HG03378 (cell line): Measurements from ENCODE around the gene SLC16A5.
"Not testable (repeated sequence)": the region's sequence is repeated elsewhere in the genome, so short reads cannot be mapped to it uniquely, and the experiment has no call there.

Experiments used
- ATAC-seq: cut with Tn5 transposase; IDR thresholded peaks from one replicate; pipeline ENCODE4 v1.9.1; 2021; ENCODE audit warnings: mild to moderate bottlenecking, moderate library complexity; ENCODE audit not compliant: unreplicated experiment

SLC16A5 gene

GRCh38 chr17:75131278-75132017 lies 43.7 kb downstream of the SLC16A5 start, which contains the start of gene NT5C:
Gene NT5C (minus strand): TSS chr17:75131742. CDS start chr17:75131707, 35 bp downstream.
- peak; percentile 57 for ATAC-seq

DNA sequence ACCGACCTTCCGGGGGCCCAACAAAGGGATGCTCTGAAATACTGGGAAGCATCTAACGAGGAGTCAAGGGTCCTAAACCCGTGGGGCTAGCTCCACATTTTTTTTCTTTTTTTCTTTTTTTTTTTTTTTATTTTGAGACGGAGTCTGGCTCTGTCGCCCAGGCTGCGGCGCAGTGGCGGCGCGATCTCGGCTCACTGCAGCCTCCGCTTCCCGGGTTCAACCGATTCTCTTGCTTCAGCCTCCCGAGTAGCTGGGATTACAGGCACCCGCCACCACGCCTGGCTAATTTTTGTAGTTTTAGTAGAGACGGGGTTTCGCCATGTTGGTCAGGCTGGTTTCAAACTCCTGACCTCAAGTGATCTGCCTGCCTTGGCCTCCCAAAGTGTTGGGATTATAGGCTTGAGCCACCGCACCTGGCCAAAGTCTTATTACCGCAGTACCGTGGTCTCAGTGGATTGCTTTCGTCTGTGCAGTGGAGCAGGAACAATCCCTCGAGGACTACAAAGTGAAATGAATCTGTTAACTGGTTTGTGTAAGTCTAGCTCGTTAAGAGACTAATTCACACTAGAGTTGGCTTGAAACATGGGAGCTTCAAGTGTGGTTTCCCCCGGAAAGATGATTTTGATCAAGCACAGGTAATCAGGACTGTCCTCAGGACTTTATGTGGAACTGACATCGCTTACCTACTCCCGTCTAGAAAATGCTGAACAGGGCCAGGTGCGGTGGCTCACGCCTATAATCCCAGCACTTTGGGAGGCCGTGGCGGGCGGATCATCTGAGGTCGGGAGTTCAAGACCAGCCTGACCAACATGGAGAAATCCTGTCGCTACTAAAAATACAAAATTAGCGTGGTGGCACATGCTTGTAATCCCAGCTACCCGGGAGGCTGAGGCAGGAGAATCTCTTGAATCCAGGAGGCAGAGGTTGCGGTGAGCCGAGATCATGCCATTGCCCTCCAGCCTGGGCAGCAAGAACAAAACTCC lies 44.6 kb downstream of the SLC16A5 start:
- not testable (repeated sequence) for ATAC-seq

DNA sequence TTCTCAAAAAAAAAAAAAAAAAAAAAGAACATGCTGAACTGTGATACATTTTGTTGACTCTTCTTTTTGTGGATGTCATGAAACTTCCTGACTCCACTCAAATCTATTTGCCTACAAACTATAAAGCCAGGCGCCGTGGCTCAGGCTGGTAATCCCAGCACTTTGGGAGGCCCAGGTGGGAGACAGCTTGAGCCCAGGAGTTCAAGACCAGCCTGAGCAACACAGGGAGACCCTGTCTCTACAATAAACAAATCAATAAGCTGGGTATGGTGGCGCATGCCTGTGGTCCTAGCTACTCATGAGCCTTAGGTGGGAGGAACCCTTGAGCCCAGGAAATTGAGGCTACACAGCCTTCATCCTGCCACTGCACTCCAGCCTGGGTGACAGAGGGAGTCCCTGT lies 45.2 kb downstream of the SLC16A5 start:
- ATAC-seq = no peak

DNA sequence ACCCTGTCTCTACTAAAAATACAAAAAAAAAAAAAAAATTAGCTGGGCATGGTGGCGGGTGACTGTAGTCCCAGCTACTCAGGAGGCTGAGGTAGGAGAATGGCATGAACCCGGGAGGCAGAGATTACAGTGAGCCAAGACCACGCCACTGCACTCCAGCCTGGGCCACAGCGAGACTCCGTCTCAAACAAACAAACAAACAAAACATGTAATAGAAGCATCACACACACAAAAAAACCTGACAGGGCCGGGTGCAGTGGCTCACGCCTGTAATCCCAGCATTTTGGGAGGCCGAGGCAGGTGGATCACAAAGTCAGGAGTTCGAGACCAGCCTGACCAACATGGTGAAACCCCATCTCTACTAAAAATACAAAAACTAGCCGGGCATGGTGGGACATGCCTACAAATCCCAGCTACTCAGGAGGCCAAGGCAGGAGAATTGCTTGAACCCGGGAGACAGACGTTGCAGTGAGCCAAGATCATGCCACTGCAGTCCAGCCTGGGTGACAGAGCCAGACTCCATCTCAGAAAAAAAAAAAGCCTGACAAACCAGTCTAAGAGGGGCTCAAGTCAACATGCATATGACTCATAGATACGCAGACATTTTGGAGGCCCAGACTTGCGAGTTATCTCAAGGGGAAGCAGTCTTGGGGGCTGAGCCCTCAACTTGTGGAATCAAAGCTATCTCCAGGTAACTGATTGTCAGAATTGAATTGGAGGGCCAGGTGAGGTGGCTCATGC lies 46.0 kb downstream of the SLC16A5 start:
- not testable (repeated sequence) for ATAC-seq

DNA sequence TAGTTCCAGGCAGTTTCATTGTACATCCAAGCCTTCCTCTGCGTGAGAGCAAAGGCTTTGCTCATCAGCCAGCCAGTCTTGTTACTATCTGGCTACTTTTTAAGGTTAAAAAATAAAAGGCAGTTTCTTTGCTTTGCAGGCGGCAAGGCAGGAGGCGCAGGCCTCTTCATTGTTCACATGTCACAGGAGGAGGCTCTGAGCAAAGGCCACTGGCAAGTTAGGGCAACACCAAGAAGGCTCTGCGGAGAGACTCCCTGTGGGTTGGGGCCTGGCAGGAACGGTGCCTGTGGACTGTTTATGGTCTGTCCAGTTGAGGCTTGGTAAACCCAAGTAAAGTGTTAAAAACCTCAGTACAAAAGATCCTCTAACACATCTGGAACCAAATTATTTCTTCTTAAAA lies 47.7 kb downstream of the SLC16A5 start:
- no peak for ATAC-seq

DNA sequence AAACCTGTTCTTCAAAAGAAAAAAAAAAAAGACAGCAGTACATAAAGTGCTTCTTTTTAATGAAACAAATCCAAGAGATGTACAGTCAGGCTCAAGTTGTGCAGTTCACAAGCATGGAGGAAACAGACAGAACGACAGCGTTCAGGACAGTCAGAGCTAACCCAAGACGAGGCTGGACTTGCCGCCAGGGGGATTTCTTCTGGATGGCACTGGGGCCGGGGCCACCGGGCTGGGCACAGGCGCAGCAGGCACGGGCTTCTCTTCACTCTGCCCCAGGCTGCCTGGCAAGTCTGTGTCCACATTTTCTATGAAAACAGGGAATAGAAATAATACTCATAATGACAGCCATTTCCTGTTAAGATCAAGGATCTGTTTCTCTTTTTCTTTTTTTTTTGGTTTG lies 48.2 kb downstream of the SLC16A5 start:
- ATAC-seq = no peak

GRCh38 chr17:75137762-75138161 lies 50.0 kb downstream of the SLC16A5 start:
- not testable (repeated sequence) for ATAC-seq

- no peak for ATAC-seq
Observed at GRCh38 chr17:75138519-75138918, 50.8 kb downstream of the SLC16A5 start.

DNA sequence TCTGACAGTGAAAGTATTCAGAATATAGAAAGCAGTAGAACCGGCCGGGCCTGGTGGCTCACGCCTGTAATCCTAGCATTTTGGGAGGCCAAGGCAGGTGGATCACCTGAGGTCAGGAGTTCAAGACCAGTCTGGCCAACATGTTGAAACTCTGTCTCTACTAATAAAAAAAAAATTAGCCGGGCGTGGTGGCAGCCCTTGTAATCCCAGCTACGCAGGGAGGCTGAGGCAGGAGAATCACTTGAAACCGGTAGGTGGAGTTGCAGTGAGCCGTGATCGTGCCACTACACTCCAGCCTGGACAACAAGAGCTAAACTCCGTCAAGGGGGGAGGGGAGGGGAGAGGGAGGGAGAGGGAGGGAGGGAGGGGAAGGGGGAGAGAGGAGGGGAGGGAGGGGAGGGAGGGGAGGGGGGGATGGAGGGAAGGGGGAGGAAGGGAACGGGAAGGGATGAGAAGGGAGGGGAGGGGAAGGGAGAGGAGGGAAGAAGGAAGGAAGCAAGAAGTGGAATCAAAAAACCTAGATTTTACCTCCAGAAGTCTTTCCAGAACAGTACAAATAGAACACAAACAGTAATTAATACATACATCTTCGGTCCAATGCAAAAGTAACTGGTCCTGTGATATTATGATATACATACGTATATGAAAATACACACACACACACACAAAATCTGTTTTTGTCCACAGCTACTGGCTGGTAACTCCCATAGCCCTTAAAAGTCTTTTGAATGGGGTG lies 54.6 kb downstream of the SLC16A5 start:
- no peak for ATAC-seq

- no peak for ATAC-seq
Observed at GRCh38 chr17:75144816-75145512, 57.2 kb downstream of the SLC16A5 start.

DNA sequence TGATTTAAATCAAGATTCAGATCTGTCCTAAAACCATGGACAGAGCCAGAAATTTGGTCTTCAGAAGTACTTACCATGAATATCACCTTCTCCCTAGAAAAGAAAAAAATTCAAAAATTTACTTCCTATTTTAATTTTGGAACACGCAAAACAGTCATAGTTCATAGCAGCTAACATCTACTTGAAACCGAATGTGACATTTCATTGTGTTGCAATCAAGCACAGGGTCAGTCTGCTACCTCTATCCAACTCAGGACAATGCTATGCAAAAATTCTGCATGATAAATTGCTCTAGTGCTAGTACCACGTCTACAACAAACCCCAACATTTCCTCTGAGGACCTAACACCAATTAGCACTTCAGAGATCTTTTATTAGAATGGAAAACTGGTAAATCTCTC lies 58.8 kb downstream of the SLC16A5 start:
- ATAC-seq = no peak

DNA sequence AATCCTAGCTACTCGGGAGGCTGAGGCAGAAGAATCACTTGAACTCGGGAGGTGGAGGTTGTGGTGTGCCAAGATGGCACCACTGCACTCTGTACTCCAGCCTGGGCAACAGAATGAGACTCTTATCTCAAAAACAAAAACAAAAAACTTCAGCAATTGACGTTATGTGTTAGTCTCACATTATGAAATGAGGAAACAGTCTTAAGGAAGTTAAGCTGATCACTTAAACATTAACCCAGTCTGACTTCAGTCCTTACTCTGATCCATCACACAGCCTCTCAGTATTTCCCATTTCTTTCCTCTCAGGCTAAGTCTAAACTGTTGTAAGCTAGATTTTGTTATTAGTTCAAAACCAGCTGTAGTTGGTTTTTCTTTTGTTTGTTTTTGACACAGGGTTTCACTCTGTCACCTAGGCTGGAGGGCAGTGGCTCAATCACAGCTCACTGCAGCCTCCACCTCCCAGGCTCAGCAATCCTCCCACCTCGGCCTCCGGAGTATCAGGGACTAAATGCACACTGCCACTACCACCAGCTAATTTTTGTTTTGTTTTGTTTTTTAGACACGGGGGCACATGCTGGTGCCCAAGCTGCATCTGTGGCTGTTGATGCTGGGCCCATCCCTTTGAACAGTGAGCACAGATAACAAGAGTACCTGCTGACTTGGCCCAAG lies 60.3 kb downstream of the SLC16A5 start:
- no peak for ATAC-seq

DNA sequence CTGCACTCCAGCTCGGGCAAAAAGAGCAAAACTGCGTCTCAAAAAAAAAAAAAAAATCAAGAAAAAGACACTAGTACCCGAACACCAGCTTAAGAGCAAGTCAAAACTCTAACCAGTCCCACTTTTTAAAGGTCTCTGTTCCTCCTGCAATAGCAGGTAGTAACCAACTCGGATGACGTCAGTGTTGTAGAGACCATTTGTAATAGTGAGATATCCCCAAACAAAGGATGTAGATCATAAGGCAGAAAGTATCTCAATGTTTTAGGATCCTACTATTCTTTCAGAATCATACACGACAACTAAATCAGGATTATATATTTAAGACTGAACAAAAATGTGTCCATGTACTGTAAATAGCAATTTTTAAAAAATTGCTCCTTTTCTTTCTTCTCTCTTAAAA lies 64.2 kb downstream of the SLC16A5 start:
- no peak for ATAC-seq

GRCh38 chr17:75152523-75152921 lies 64.8 kb downstream of the SLC16A5 start:
- no peak for ATAC-seq

DNA sequence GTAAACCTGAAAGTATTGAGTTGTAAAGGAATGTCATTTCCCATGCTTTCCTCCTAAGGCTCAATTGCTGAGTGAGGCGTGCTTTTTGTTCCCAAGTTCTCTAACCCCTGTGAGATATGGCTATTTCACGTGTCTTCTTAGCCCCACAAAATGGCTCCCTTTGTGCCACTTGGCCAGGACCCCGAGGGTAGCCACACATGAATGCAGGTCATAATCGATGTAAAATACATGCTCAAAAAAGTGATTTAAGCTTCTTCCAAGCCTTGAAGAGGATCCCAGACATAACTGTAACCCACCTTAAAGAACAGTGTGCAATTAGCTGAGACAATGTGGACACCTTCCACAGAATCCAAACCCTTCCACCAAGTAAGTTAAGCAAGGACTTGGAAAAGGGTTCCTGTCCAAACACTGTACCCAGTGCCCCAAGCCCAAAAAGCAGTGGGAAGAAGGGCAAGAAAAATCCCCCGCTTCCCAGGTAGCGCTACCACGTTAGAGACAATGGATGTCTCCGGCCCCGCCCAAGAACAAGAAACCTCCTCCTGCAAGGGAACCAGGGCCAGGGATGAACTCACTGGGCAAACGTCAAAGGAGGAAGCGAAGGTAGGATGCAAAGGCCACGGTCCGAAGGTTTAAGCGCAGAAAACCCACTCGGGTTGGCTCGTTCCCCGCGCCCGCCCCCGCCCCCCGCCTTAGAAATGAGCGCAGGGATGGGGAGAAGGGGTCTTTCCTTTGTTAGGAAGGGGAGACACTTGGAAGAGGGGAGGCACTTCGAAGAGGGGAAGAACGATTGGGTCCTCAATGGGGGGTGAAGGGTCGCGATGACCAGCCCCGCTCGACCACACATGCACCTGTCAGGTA lies 65.4 kb downstream of the SLC16A5 start:
- no peak for ATAC-seq

DNA sequence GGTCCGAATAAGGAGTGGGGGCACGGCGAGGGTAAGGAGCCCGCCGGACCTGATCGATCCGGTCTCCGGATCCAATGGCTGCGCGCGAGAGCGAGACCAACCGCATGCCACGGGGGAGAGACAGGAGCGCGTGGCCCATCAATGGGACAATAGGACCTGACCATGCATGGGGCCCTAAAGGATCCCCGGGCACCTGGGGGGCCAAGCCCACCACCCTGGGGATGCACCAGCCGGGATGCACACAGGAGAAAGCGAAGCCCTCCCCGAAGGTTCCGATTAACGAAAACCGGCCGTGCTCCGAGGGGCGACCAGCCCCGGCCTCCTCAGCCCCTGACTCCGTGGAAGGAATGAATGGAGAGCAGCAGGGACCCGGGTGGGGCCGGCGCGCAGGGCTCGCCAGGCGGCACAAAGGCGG lies 66.0 kb downstream of the SLC16A5 start:
- peak; percentile 16 for ATAC-seq

GRCh38 chr17:75154195-75155106 lies 66.7 kb downstream of the SLC16A5 start, which contains the start of gene JPT1:
Gene JPT1 (minus strand): TSS chr17:75154512. CDS start chr17:75154397, 115 bp downstream.
- ATAC-seq = peak; percentile 89
